Liver (tissue), 9 donors: Measurements from ENCODE around the gene KBTBD13. TPM values are rescaled to one million over a fixed set of nuclear protein-coding genes. Genes with fewer than 3 reads are reported as not detected.

Experiments used
- DNase-seq: peaks from one replicate; pipeline ENCODE4 v3.0.0-alpha.2; 2017; ENCODE audit warnings: low spot score
- H3K27ac ChIP-seq, 2 donors: one replicate each; pipeline ENCODE4 v1.7.0; 2013; ENCODE audit warnings: inconsistent platforms in 2 of 2, low read length in 2 of 2, control low read depth in 1 of 2, low read depth in 1 of 2, mild to moderate bottlenecking in 1 of 2
- H3K27me3 ChIP-seq, 4 donors: one replicate each; pipeline versions ENCODE4 v1.6.1 to v1.7.0; 2013; ENCODE audit warnings: low read length in 3 of 4, inconsistent platforms in 1 of 4, mild to moderate bottlenecking in 1 of 4, moderate library complexity in 1 of 4; ENCODE audit not compliant: control insufficient read depth in 4 of 4, insufficient read depth in 4 of 4
- H3K36me3 ChIP-seq, 4 donors: one replicate each; pipeline versions ENCODE4 v1.6.1 to v1.7.0; 2013; ENCODE audit warnings: low read length in 3 of 4, mild to moderate bottlenecking in 3 of 4, low read depth in 1 of 4, moderate library complexity in 1 of 4; ENCODE audit not compliant: control insufficient read depth in 4 of 4, insufficient read depth in 3 of 4
- H3K4me1 ChIP-seq, 4 donors: one replicate each; pipeline versions ENCODE4 v1.6.1 to v1.7.0; 2013; ENCODE audit warnings: low read length in 3 of 4, mild to moderate bottlenecking in 3 of 4, moderate library complexity in 1 of 4; ENCODE audit not compliant: control insufficient read depth in 4 of 4, insufficient read depth in 4 of 4
- H3K4me3 ChIP-seq, 3 donors: one replicate each; pipeline versions ENCODE4 v1.6.1 to v1.7.0; 2013; ENCODE audit warnings: low read length in 3 of 3, control low read depth in 1 of 3, low read depth in 1 of 3, mild to moderate bottlenecking in 1 of 3
- H3K9ac ChIP-seq, 2 donors: one replicate each; pipeline ENCODE4 v1.7.0; 2013; ENCODE audit warnings: low read length in 2 of 2, mild to moderate bottlenecking in 2 of 2, moderate library complexity in 2 of 2, control low read depth in 1 of 2, low read depth in 1 of 2
- H3K9me3 ChIP-seq, 4 donors: one replicate each; pipeline versions ENCODE4 v1.6.1 to v1.7.0; 2013; ENCODE audit warnings: low read length in 3 of 4; ENCODE audit not compliant: control insufficient read depth in 4 of 4
- ATF3 ChIP-seq: IDR thresholded peaks from 2 replicates; pipeline ENCODE4 v1.6.1; 2016; ENCODE audit warnings: antibody characterized with exemption
- CTCF ChIP-seq: fragments of 150-350 bp; IDR thresholded peaks from 2 replicates; pipeline ENCODE4 v1.5.1; 2017; ENCODE audit warnings: improper control_type of control experiment, low read depth, low read length; ENCODE audit not compliant: missing input control
- EGR1 ChIP-seq, 2 donors: IDR thresholded peaks; 2 replicates each; pipeline ENCODE4 v1.6.1; 2016 to 2018; ENCODE audit warnings: antibody characterized with exemption in 2 of 2, low read depth in 2 of 2
- FOXA1 ChIP-seq: IDR thresholded peaks from 2 replicates; pipeline ENCODE4 v1.6.1; 2016; ENCODE audit warnings: antibody characterized with exemption
- FOXA2 ChIP-seq: IDR thresholded peaks from 2 replicates; pipeline ENCODE4 v1.6.1; 2016; ENCODE audit warnings: antibody characterized with exemption
- GABPA ChIP-seq, 2 donors: IDR thresholded peaks in 1 of 2; conservative IDR thresholded peaks in 1 of 2; 2 replicates each; pipeline ENCODE4 v1.6.1; 2016; ENCODE audit warnings: antibody characterized with exemption in 2 of 2, mild to moderate bottlenecking in 1 of 2, moderate library complexity in 1 of 2
- HNF4A ChIP-seq, 2 donors: conservative IDR thresholded peaks; 2 replicates each; pipeline ENCODE4 v1.6.1; 2016; ENCODE audit warnings: antibody characterized with exemption in 2 of 2, mild to moderate bottlenecking in 2 of 2
- HNF4G ChIP-seq: IDR thresholded peaks from 2 replicates; pipeline ENCODE4 v1.6.1; 2016; ENCODE audit warnings: antibody characterized with exemption
- JUND ChIP-seq, 2 donors: IDR thresholded peaks; 2 replicates each; pipeline ENCODE4 v1.6.1; 2016; ENCODE audit warnings: antibody characterized with exemption in 2 of 2
- MAX ChIP-seq: IDR thresholded peaks from 2 replicates; pipeline ENCODE4 v1.6.1; 2016; ENCODE audit warnings: antibody characterized with exemption
- NR2F2 ChIP-seq: IDR thresholded peaks from 2 replicates; pipeline ENCODE4 v1.6.1; 2016; ENCODE audit warnings: antibody characterized with exemption
- RAD21 ChIP-seq, 2 donors: IDR thresholded peaks; 2 replicates each; pipeline ENCODE4 v1.6.1; 2016; ENCODE audit warnings: antibody characterized with exemption in 2 of 2, mild to moderate bottlenecking in 2 of 2
- RXRA ChIP-seq, 2 donors: IDR thresholded peaks; 2 replicates each; pipeline ENCODE4 v1.6.1; 2017 to 2018; ENCODE audit warnings: antibody characterized with exemption in 2 of 2, mild to moderate bottlenecking in 1 of 2
- SP1 ChIP-seq: IDR thresholded peaks from 2 replicates; pipeline ENCODE4 v1.6.1; 2018; ENCODE audit warnings: antibody characterized with exemption, mild to moderate bottlenecking
- TAF1 ChIP-seq: conservative IDR thresholded peaks from 2 replicates; pipeline ENCODE4 v1.6.1; 2016; ENCODE audit warnings: antibody characterized with exemption, mild to moderate bottlenecking
- YY1 ChIP-seq: IDR thresholded peaks from 2 replicates; pipeline ENCODE4 v1.6.1; 2016; ENCODE audit warnings: antibody characterized with exemption, mild to moderate bottlenecking
- WGBS: extraction: QIAGEN DNeasy Blood & Tissue Kit; methylation state at CpG from one replicate; pipeline ENCODE4 v1.1.7; 2013; 5-methylcytosine and 5-hydroxymethylcytosine counted together
- polyA plus RNA-seq, 2 donors: library from polyadenylated mRNA; stranded (reverse) in 1 of 2; unstranded in 1 of 2; fragments of 200-250 nt in 1 of 2; fragments of >200 nt in 1 of 2; fragmentation: Nextera tagmentation in 1 of 2; extraction: Ambion mirVana in 1 of 2; gene quantifications; one replicate each; pipeline versions ENCODE4 v1.2.1 to v1.2.3, GENCODE V29; 2013 to 2015
- total RNA-seq, 2 donors: library from RNA; depleted of rRNA; stranded (reverse); fragments of >200 nt; gene quantifications; one replicate each; pipeline ENCODE4 v1.2.3, GENCODE V29; 2014
- TF ChIP-seq, protein P1 (sequence below): IDR thresholded peaks from 2 replicates; pipeline ENCODE4 v1.6.1; 2016; ENCODE audit warnings: antibody characterized with exemption
- TF ChIP-seq, protein P2 (sequence below): IDR thresholded peaks from 2 replicates; pipeline ENCODE4 v1.6.1; 2016; ENCODE audit warnings: antibody characterized with exemption, mild to moderate bottlenecking
- donor health status: healthy.
- donor health status: healthy.
- donor health status: healthy.
- donor health status: healthy.
- donor health status: healthy.

KBTBD13 gene
- total and polyA plus RNA-seq, 4 donors = not detected

GRCh38 chr15:65027593-65027992, 49.0 kb upstream of the KBTBD13 start:
- Histone ChIP-seq H3K9ac (no peak overlapping the region), H3K4me1 (peaks cover 3 to 16% (median 12%) of the 10 kb centered on the region in 4 donors), H3K27me3 (no peaks in the 10 kb centered on the region), H3K4me3 (no peak overlapping the region), H3K9me3 (no peaks in the 10 kb centered on the region), H3K36me3 (peaks cover 2 to 22% (median 9%) of the 10 kb centered on the region in 4 donors), H3K27ac (no peak overlapping the region)
- TF ChIP-seq CTCF (no peak), MAX (no peak), YY1 (no peak), SP1 (no peak), RXRA (IDR thresholded peaks at IDR 0.05) (no peak), GABPA (IDR thresholded peaks at IDR 0.05 in 1 of 2, conservative IDR thresholded peaks at IDR 0.05 in 1 of 2) (no peak), JUND (IDR thresholded peaks at IDR 0.05) (no peak), FOXA2 (no peak), RAD21 (IDR thresholded peaks at IDR 0.05) (no peak), FOXA1 (no peak), NR2F2 (no peak), HNF4A (conservative IDR thresholded peaks at IDR 0.05) (no peak), ATF3 (no peak), TAF1 (no peak), EGR1 (IDR thresholded peaks at IDR 0.05; ENCODE audit: low read depth in 2 of 2) (no peak), HNF4G (no peak)
- TF ChIP-seq, protein P1, sequence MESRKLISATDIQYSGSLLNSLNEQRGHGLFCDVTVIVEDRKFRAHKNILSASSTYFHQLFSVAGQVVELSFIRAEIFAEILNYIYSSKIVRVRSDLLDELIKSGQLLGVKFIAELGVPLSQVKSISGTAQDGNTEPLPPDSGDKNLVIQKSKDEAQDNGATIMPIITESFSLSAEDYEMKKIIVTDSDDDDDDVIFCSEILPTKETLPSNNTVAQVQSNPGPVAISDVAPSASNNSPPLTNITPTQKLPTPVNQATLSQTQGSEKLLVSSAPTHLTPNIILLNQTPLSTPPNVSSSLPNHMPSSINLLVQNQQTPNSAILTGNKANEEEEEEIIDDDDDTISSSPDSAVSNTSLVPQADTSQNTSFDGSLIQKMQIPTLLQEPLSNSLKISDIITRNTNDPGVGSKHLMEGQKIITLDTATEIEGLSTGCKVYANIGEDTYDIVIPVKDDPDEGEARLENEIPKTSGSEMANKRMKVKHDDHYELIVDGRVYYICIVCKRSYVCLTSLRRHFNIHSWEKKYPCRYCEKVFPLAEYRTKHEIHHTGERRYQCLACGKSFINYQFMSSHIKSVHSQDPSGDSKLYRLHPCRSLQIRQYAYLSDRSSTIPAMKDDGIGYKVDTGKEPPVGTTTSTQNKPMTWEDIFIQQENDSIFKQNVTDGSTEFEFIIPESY = no peak
- TF ChIP-seq, protein P2, sequence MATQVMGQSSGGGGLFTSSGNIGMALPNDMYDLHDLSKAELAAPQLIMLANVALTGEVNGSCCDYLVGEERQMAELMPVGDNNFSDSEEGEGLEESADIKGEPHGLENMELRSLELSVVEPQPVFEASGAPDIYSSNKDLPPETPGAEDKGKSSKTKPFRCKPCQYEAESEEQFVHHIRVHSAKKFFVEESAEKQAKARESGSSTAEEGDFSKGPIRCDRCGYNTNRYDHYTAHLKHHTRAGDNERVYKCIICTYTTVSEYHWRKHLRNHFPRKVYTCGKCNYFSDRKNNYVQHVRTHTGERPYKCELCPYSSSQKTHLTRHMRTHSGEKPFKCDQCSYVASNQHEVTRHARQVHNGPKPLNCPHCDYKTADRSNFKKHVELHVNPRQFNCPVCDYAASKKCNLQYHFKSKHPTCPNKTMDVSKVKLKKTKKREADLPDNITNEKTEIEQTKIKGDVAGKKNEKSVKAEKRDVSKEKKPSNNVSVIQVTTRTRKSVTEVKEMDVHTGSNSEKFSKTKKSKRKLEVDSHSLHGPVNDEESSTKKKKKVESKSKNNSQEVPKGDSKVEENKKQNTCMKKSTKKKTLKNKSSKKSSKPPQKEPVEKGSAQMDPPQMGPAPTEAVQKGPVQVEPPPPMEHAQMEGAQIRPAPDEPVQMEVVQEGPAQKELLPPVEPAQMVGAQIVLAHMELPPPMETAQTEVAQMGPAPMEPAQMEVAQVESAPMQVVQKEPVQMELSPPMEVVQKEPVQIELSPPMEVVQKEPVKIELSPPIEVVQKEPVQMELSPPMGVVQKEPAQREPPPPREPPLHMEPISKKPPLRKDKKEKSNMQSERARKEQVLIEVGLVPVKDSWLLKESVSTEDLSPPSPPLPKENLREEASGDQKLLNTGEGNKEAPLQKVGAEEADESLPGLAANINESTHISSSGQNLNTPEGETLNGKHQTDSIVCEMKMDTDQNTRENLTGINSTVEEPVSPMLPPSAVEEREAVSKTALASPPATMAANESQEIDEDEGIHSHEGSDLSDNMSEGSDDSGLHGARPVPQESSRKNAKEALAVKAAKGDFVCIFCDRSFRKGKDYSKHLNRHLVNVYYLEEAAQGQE = no peak
- 88% methylated on average over 1 of the region's 1 CpG for WGBS
- DNase-seq = no peak
